ENCODE data around the gene LRMDA.

- TF ChIP-seq CTCF (IDR thresholded peaks at IDR 0.05) (no peak), POLR2A (IDR thresholded peaks at IDR 0.05) (no peak), EP300 (IDR thresholded peaks at IDR 0.05) (no peak), POLR2AphosphoS5 (IDR thresholded peaks at IDR 0.05) (no peak)
These were observed 18.6 kb downstream of the LRMDA start for GRCh38 chr10:75450075-75450445.
